HepG2 (cell line): ENCODE results near the gene SDHAF1. TPM values are rescaled to one million over a fixed set of nuclear protein-coding genes. Genes with fewer than 3 reads are reported as not detected.

Experiments used
- ATF5 ChIP-seq: sonication (generic); formaldehyde crosslinking; IDR thresholded peaks from 2 replicates; pipeline ENCODE4 v1.4.0; 2020; ENCODE audit warnings: mild to moderate bottlenecking, low read depth, missing genetic modification reagents
- CERS6 ChIP-seq: sonication (generic); formaldehyde crosslinking; IDR thresholded peaks from 2 replicates; pipeline ENCODE4 v1.5.0; 2020; ENCODE audit warnings: missing genetic modification reagents
- EZH2 ChIP-seq: conservative IDR thresholded peaks from 2 replicates; pipeline ENCODE4 v1.6.1; 2012; ENCODE audit warnings: mild to moderate bottlenecking, low read depth, low read length, moderate library complexity
- FOXO1 ChIP-seq: sonication (generic); formaldehyde crosslinking; IDR thresholded peaks from 2 replicates; pipeline ENCODE4 v1.4.0; 2020; ENCODE audit warnings: missing genetic modification reagents
- HNF4A ChIP-seq: sonication (generic); formaldehyde crosslinking; IDR thresholded peaks from 2 replicates; pipeline ENCODE4 v1.4.0; 2020; ENCODE audit warnings: missing genetic modification reagents
- KDM2A ChIP-seq: sonication (generic); formaldehyde crosslinking; IDR thresholded peaks from 2 replicates; pipeline ENCODE4 v1.4.0; 2020; ENCODE audit warnings: low read depth, missing genetic modification reagents, borderline replicate concordance
- NFYC ChIP-seq: IDR thresholded peaks from 2 replicates; pipeline ENCODE4 v1.6.1; 2016; ENCODE audit warnings: missing genetic modification reagents, missing compliant biosample characterization
- PITX1 ChIP-seq: sonication (generic); formaldehyde crosslinking; IDR thresholded peaks from 2 replicates; pipeline ENCODE4 v1.5.1; 2020; ENCODE audit warnings: mild to moderate bottlenecking, missing genetic modification reagents
- SALL1 ChIP-seq: sonication (generic); formaldehyde crosslinking; IDR thresholded peaks from 2 replicates; pipeline ENCODE4 v1.8.0; 2022; ENCODE audit warnings: mild to moderate bottlenecking, missing genetic modification reagents
- STAT6 ChIP-seq: sonication (generic); formaldehyde crosslinking; IDR thresholded peaks from 2 replicates; pipeline ENCODE4 v1.4.0; 2020; ENCODE audit warnings: missing genetic modification reagents, mild to moderate bottlenecking, borderline replicate concordance
- THRA ChIP-seq: sonication (generic); formaldehyde crosslinking; IDR thresholded peaks from 2 replicates; pipeline ENCODE4 v1.4.0; 2020; ENCODE audit warnings: missing genetic modification reagents, borderline replicate concordance
- XRCC5 ChIP-seq: fragments of 200-400 bp; formaldehyde crosslinking; optimal IDR thresholded peaks from 2 replicates; pipeline ENCODE3; 2017; ENCODE audit warnings: mild to moderate bottlenecking, low read length
- ZBTB46 ChIP-seq: sonication (generic); formaldehyde crosslinking; IDR thresholded peaks from 2 replicates; pipeline ENCODE4 v1.4.0; 2020; ENCODE audit warnings: mild to moderate bottlenecking, missing genetic modification reagents, borderline replicate concordance
- ZFP36L1 ChIP-seq: sonication (generic); formaldehyde crosslinking; IDR thresholded peaks from 2 replicates; pipeline ENCODE4 v1.8.0; 2022; ENCODE audit warnings: mild to moderate bottlenecking, missing genetic modification reagents, moderate library complexity
- ZFY ChIP-seq: sonication (generic); formaldehyde crosslinking; IDR thresholded peaks from 2 replicates; pipeline ENCODE4 v1.4.0; 2020; ENCODE audit warnings: missing genetic modification reagents
- ZNF205 ChIP-seq: IDR thresholded peaks from 2 replicates; pipeline ENCODE4 v1.6.1; 2018; ENCODE audit warnings: missing biosample characterization, missing genetic modification reagents
- ZNF430 ChIP-seq: sonication (generic); formaldehyde crosslinking; IDR thresholded peaks from 2 replicates; pipeline ENCODE4 v1.9.0; 2021; ENCODE audit warnings: mild to moderate bottlenecking, missing genetic modification reagents
- ZNF484 ChIP-seq: sonication (generic); formaldehyde crosslinking; IDR thresholded peaks from 2 replicates; pipeline ENCODE4 v1.5.1; 2020; ENCODE audit warnings: mild to moderate bottlenecking, low read depth, missing genetic modification reagents, borderline replicate concordance
- ZNF512B ChIP-seq: sonication (generic); formaldehyde crosslinking; IDR thresholded peaks from 2 replicates; pipeline ENCODE4 v1.5.1; 2020; ENCODE audit warnings: missing genetic modification reagents, mild to moderate bottlenecking, borderline replicate concordance
- ZNF746 ChIP-seq: sonication (generic); formaldehyde crosslinking; IDR thresholded peaks from 2 replicates; pipeline ENCODE4 v1.8.0; 2022; ENCODE audit warnings: mild to moderate bottlenecking, missing genetic modification reagents
- polyA plus RNA-seq, 8 experiments: library from polyadenylated mRNA; depleted of rRNA in 3 of 8; stranded (reverse) in 7 of 8; unstranded in 1 of 8; fragments of >200 nt; fragmentation: Illumina TruSeq in 4 of 8; extraction: Trizol in 4 of 8; gene quantifications; 2 replicates each; pipeline versions ENCODE4 v1.2.1 to v1.2.3, GENCODE V29; 2011 to 2016; ENCODE audit warnings: low read depth in 4 of 8, missing spikeins in 1 of 8, mixed read lengths in 1 of 8; ENCODE audit not compliant: insufficient read depth in 1 of 8
- total RNA-seq, 5 experiments: library from RNA; depleted of rRNA; stranded (reverse); fragments of >200 nt; fragmentation: Illumina TruSeq; extraction: Trizol; gene quantifications; 2 replicates each; pipeline ENCODE4 v1.2.3, GENCODE V29; 2016; ENCODE audit warnings: low read depth in 1 of 5

Gene SDHAF1
- total and polyA plus RNA-seq, 2 of the 13 experiments (the other 11 are each of a cell fraction or from before 2014, with no cell fraction given) = 17.8 to 22.8 TPM

- no peak for TF ChIP-seq ZNF512B (CRISPR knock-in tag)
- TF ChIP-seq ATF5 (CRISPR knock-in tag) = no peak
- peak; percentile 26; the same call in 1 of the 2 replicates for TF ChIP-seq HNF4A
- TF ChIP-seq ZFY (CRISPR knock-in tag) = peak; percentile 47; the same call in 1 of the 2 replicates
- TF ChIP-seq SALL1 (CRISPR knock-in tag) = peak; percentile 94
- peak; percentile 74 for TF ChIP-seq THRA (CRISPR knock-in tag)
- TF ChIP-seq NFYC (CRISPR knock-in tag) = no peak
- no peak for TF ChIP-seq ZFP36L1
- peak; percentile 57 for TF ChIP-seq XRCC5
- TF ChIP-seq ZNF430 = peak; percentile 90
- no peak for TF ChIP-seq CERS6 (CRISPR knock-in tag)
- no peak for TF ChIP-seq EZH2
- TF ChIP-seq ZNF746 (CRISPR knock-in tag) = no peak
- TF ChIP-seq ZNF205 (CRISPR knock-in tag) = peak; percentile 56; the same call in 1 of the 2 replicates
- no peak for TF ChIP-seq STAT6 (CRISPR knock-in tag)
- peak; percentile 35; the same call in 1 of the 2 replicates for TF ChIP-seq PITX1 (CRISPR knock-in tag)
- peak; percentile 80; the same call in 1 of the 2 replicates for TF ChIP-seq KDM2A
- no peak for TF ChIP-seq ZBTB46 (CRISPR knock-in tag)
- 0 out of 2 replicates have a peak, but pooled peaks have one; percentile 50 for TF ChIP-seq FOXO1 (CRISPR knock-in tag)
- TF ChIP-seq ZNF484 = no peak
Observed at GRCh38 chr19:35963514-35963913, 31.5 kb upstream of the SDHAF1 start (continued).
